K562 (cell line): ENCODE measurements around the gene HP1BP3. TPM values are rescaled to one million over a fixed set of nuclear protein-coding genes. Genes with fewer than 3 reads are reported as not detected.

ENCODE experiments used
- ZNF184 ChIP-seq: sonication (generic); formaldehyde crosslinking; IDR thresholded peaks from 2 replicates; pipeline ENCODE4 v1.5.0; 2020; ENCODE audit warnings: missing genetic modification reagents
- polyA plus RNA-seq, 8 experiments: library from polyadenylated mRNA; depleted of rRNA in 4 of 8; stranded (reverse) in 5 of 8; unstranded in 3 of 8; fragments of >200 nt; fragmentation: Nextera tagmentation in 2 of 8; fragmentation: Illumina TruSeq in 1 of 8; extraction: Ambion mirVana in 2 of 8; extraction: Trizol in 1 of 8; gene quantifications; 2 replicates each; pipeline versions ENCODE4 v1.2.1 to v1.2.3, GENCODE V29; 2011 to 2014; ENCODE audit warnings: inconsistent platforms in 1 of 8, missing spikeins in 1 of 8
- total RNA-seq, 7 experiments: library from RNA; depleted of rRNA in 6 of 7; stranded (reverse); fragments of >200 nt in 6 of 7; fragmentation: Illumina TruSeq in 2 of 7; extraction: Trizol in 2 of 7; gene quantifications; 2 replicates each; pipeline versions ENCODE4 v1.2.1 to v1.2.3, GENCODE V29; 2011 to 2021; ENCODE audit warnings: low replicate concordance in 1 of 7
- TF ChIP-seq, protein P1 (sequence below): fragments of 250-450 bp; sonication (Bioruptor Pico); IDR thresholded peaks from 2 replicates; pipeline ENCODE4 v1.5.0; 2021; ENCODE audit warnings: mild to moderate bottlenecking, borderline replicate concordance
- TF ChIP-seq, protein P2 (sequence below), 2 experiments: fragments of 450-650 bp; formaldehyde crosslinking in 1 of 2; IDR thresholded peaks; 2 replicates each; pipeline versions ENCODE4 v1.4.0 to v1.6.1; 2014 to 2020; ENCODE audit warnings: mild to moderate bottlenecking in 2 of 2, borderline replicate concordance in 1 of 2, low read depth in 1 of 2
- TF ChIP-seq, protein P3 (sequence below): fragments of 450-650 bp; IDR thresholded peaks from 2 replicates; pipeline ENCODE4 v1.6.1; 2016; ENCODE audit warnings: mild to moderate bottlenecking, moderate library complexity

The HP1BP3 gene
- total and polyA plus RNA-seq, 9 of the 15 experiments (the other 6 are each of a cell fraction or from before 2014, with no cell fraction given): 57.3 to 513 (median 240) TPM

DNA sequence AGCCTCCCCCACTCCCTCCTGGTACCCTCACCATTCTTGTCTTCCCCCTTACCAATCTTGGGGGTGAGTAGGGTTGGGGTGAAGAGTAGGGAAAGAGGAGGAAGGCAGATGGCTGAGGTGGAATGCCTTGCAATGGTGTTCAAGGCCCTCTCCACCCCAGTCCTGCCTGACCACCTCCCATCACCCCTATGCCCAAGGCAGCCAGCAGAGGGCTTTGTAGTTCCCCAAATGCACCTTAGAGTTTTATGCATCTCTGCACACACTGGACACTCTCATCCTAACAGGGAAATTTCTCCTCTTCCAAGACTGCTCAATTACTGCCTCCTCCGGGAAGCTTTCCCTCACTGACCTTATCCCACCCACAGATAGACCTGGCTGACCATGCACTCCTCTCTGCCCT is 84.7 kb downstream of the HP1BP3 start (continued):
- TF ChIP-seq, protein P1, sequence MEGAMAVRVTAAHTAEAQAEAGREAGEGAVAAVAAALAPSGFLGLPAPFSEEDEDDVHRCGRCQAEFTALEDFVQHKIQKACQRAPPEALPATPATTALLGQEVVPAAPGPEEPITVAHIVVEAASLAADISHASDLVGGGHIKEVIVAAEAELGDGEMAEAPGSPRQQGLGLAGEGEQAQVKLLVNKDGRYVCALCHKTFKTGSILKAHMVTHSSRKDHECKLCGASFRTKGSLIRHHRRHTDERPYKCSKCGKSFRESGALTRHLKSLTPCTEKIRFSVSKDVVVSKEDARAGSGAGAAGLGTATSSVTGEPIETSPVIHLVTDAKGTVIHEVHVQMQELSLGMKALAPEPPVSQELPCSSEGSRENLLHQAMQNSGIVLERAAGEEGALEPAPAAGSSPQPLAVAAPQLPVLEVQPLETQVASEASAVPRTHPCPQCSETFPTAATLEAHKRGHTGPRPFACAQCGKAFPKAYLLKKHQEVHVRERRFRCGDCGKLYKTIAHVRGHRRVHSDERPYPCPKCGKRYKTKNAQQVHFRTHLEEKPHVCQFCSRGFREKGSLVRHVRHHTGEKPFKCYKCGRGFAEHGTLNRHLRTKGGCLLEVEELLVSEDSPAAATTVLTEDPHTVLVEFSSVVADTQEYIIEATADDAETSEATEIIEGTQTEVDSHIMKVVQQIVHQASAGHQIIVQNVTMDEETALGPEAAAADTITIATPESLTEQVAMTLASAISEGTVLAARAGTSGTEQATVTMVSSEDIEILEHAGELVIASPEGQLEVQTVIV (CRISPR knock-in tag): no peak
- TF ChIP-seq, protein P2, sequence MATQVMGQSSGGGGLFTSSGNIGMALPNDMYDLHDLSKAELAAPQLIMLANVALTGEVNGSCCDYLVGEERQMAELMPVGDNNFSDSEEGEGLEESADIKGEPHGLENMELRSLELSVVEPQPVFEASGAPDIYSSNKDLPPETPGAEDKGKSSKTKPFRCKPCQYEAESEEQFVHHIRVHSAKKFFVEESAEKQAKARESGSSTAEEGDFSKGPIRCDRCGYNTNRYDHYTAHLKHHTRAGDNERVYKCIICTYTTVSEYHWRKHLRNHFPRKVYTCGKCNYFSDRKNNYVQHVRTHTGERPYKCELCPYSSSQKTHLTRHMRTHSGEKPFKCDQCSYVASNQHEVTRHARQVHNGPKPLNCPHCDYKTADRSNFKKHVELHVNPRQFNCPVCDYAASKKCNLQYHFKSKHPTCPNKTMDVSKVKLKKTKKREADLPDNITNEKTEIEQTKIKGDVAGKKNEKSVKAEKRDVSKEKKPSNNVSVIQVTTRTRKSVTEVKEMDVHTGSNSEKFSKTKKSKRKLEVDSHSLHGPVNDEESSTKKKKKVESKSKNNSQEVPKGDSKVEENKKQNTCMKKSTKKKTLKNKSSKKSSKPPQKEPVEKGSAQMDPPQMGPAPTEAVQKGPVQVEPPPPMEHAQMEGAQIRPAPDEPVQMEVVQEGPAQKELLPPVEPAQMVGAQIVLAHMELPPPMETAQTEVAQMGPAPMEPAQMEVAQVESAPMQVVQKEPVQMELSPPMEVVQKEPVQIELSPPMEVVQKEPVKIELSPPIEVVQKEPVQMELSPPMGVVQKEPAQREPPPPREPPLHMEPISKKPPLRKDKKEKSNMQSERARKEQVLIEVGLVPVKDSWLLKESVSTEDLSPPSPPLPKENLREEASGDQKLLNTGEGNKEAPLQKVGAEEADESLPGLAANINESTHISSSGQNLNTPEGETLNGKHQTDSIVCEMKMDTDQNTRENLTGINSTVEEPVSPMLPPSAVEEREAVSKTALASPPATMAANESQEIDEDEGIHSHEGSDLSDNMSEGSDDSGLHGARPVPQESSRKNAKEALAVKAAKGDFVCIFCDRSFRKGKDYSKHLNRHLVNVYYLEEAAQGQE (IDR thresholded peaks at IDR 0.05; ENCODE audit: borderline replicate concordance): peak; percentile 29; the same call in 1 of the 2 replicates
- TF ChIP-seq, protein P2 (CRISPR knock-in tag; IDR thresholded peaks at IDR 0.05; ENCODE audit: low read depth): no peak
- TF ChIP-seq, protein P3, sequence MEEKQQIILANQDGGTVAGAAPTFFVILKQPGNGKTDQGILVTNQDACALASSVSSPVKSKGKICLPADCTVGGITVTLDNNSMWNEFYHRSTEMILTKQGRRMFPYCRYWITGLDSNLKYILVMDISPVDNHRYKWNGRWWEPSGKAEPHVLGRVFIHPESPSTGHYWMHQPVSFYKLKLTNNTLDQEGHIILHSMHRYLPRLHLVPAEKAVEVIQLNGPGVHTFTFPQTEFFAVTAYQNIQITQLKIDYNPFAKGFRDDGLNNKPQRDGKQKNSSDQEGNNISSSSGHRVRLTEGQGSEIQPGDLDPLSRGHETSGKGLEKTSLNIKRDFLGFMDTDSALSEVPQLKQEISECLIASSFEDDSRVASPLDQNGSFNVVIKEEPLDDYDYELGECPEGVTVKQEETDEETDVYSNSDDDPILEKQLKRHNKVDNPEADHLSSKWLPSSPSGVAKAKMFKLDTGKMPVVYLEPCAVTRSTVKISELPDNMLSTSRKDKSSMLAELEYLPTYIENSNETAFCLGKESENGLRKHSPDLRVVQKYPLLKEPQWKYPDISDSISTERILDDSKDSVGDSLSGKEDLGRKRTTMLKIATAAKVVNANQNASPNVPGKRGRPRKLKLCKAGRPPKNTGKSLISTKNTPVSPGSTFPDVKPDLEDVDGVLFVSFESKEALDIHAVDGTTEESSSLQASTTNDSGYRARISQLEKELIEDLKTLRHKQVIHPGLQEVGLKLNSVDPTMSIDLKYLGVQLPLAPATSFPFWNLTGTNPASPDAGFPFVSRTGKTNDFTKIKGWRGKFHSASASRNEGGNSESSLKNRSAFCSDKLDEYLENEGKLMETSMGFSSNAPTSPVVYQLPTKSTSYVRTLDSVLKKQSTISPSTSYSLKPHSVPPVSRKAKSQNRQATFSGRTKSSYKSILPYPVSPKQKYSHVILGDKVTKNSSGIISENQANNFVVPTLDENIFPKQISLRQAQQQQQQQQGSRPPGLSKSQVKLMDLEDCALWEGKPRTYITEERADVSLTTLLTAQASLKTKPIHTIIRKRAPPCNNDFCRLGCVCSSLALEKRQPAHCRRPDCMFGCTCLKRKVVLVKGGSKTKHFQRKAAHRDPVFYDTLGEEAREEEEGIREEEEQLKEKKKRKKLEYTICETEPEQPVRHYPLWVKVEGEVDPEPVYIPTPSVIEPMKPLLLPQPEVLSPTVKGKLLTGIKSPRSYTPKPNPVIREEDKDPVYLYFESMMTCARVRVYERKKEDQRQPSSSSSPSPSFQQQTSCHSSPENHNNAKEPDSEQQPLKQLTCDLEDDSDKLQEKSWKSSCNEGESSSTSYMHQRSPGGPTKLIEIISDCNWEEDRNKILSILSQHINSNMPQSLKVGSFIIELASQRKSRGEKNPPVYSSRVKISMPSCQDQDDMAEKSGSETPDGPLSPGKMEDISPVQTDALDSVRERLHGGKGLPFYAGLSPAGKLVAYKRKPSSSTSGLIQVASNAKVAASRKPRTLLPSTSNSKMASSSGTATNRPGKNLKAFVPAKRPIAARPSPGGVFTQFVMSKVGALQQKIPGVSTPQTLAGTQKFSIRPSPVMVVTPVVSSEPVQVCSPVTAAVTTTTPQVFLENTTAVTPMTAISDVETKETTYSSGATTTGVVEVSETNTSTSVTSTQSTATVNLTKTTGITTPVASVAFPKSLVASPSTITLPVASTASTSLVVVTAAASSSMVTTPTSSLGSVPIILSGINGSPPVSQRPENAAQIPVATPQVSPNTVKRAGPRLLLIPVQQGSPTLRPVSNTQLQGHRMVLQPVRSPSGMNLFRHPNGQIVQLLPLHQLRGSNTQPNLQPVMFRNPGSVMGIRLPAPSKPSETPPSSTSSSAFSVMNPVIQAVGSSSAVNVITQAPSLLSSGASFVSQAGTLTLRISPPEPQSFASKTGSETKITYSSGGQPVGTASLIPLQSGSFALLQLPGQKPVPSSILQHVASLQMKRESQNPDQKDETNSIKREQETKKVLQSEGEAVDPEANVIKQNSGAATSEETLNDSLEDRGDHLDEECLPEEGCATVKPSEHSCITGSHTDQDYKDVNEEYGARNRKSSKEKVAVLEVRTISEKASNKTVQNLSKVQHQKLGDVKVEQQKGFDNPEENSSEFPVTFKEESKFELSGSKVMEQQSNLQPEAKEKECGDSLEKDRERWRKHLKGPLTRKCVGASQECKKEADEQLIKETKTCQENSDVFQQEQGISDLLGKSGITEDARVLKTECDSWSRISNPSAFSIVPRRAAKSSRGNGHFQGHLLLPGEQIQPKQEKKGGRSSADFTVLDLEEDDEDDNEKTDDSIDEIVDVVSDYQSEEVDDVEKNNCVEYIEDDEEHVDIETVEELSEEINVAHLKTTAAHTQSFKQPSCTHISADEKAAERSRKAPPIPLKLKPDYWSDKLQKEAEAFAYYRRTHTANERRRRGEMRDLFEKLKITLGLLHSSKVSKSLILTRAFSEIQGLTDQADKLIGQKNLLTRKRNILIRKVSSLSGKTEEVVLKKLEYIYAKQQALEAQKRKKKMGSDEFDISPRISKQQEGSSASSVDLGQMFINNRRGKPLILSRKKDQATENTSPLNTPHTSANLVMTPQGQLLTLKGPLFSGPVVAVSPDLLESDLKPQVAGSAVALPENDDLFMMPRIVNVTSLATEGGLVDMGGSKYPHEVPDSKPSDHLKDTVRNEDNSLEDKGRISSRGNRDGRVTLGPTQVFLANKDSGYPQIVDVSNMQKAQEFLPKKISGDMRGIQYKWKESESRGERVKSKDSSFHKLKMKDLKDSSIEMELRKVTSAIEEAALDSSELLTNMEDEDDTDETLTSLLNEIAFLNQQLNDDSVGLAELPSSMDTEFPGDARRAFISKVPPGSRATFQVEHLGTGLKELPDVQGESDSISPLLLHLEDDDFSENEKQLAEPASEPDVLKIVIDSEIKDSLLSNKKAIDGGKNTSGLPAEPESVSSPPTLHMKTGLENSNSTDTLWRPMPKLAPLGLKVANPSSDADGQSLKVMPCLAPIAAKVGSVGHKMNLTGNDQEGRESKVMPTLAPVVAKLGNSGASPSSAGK: no peak
- no peak for TF ChIP-seq ZNF184
